Epithelial cell of proximal tubule (primary cell): ENCODE results near the gene DCST2. TPM values are rescaled to one million over a fixed set of nuclear protein-coding genes. Genes with fewer than 3 reads are reported as not detected.

Experiments
- DNase-seq: peaks from one replicate; pipeline ENCODE4 v3.0.0-alpha.2; 2011; ENCODE audit warnings: low read depth
- H3K4me3 ChIP-seq: 2 replicates; pipeline ENCODE4 v1.5.1; 2011; ENCODE audit warnings: low read depth, mild to moderate bottlenecking, low read length
- total RNA-seq: library from RNA; depleted of rRNA; stranded (reverse); fragments of >200 nt; gene quantifications from 2 replicates; pipeline ENCODE4 v1.2.3, GENCODE V29; 2015
- TF ChIP-seq, protein P1 (sequence below): conservative IDR thresholded peaks from 2 replicates; pipeline ENCODE4 v1.5.1; 2012; ENCODE audit warnings: low read depth, mild to moderate bottlenecking, low read length

DCST2 gene
- total RNA-seq, 1 donor from 2014 or later: 0.12 TPM

DNA sequence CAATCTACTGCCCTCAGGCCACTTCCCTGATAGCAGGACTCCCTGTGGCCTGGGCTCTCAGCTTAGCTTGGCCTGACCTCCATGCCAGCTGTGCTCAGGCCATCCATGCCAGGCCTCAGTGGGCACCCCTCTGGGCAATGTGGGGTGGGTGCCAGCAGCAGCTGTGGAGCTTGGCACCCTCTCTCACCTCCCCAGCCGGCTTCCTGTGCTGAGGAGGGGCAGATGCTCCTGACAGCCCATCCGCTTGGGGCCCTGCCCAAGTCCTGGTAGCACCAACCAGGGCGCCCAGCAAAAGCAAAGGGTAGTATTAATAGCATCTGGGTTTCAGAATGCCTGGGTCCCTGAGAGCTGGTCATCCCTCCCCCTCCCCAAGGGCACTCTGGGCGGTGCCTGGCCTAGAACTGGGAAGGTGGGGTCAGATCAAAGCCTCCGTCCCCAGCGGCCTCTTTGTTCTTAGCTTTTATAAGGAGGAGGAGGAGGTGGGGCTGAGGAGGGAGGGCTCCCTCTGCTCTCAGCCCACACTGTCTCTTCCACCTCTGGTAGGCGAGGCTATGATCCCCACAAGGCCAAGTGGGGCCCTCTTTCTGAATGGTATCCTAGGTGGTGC lies 36.1 kb upstream of the DCST2 start:
- TF ChIP-seq, protein P1, sequence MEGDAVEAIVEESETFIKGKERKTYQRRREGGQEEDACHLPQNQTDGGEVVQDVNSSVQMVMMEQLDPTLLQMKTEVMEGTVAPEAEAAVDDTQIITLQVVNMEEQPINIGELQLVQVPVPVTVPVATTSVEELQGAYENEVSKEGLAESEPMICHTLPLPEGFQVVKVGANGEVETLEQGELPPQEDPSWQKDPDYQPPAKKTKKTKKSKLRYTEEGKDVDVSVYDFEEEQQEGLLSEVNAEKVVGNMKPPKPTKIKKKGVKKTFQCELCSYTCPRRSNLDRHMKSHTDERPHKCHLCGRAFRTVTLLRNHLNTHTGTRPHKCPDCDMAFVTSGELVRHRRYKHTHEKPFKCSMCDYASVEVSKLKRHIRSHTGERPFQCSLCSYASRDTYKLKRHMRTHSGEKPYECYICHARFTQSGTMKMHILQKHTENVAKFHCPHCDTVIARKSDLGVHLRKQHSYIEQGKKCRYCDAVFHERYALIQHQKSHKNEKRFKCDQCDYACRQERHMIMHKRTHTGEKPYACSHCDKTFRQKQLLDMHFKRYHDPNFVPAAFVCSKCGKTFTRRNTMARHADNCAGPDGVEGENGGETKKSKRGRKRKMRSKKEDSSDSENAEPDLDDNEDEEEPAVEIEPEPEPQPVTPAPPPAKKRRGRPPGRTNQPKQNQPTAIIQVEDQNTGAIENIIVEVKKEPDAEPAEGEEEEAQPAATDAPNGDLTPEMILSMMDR: no peak
- no peak for DNase-seq

GRCh38 chr1:155068599-155068998 lies 35.0 kb upstream of the DCST2 start:
- DNase-seq: no peak
- no peak overlapping the region for H3K4me3 ChIP-seq
- TF ChIP-seq, protein P1: no peak

More for the DNA sequence above, 36.1 kb upstream of the DCST2 start:
- H3K4me3 ChIP-seq: no peak overlapping the region

- no peak overlapping the region for H3K4me3 ChIP-seq
- DNase-seq: no peak
- TF ChIP-seq, protein P1: no peak
Observed at GRCh38 chr1:155066777-155067176, 33.2 kb upstream of the DCST2 start.

GRCh38 chr1:155064832-155065429 lies 31.4 kb upstream of the DCST2 start:
- TF ChIP-seq, protein P1: no peak
- DNase-seq: no peak
- no peak overlapping the region for H3K4me3 ChIP-seq

DNA sequence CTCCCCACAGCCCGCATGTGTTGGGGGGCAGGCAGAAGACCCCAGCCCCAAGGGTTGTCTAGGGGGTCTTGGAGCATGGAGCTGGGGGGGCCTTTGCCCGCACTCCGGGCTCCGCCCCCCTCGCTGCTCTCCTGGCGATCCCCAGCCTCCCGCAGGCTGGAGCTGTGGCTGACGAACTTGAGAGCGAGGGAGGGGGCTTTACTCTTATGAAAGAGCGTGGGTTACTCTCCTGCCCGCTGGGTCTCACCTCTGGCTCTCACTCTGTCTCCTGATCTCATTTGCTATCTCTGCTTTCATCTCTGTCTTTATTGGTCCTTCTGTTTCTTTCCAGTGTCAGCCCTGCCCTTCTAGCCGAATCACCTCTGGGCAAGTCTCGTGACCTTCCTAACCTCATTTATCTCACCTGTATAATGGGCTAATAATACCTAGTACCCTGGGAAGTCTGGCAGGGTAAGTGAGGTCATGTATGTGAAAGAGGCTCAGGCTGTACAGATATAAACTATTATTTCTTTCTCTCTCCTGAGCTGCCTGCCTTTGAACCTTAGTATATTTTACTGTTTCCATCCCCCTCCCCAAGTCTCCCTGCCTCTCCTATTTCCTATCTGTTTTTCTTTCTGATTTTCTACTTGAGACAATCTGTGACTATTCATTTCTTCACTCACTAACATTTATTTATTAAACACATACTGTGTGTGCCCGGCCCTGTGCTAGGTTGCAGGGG lies 30.7 kb upstream of the DCST2 start:
- TF ChIP-seq, protein P1: no peak
- peak overlapping the region; percentile 93 for H3K4me3 ChIP-seq
- DNase-seq: no peak

DNA sequence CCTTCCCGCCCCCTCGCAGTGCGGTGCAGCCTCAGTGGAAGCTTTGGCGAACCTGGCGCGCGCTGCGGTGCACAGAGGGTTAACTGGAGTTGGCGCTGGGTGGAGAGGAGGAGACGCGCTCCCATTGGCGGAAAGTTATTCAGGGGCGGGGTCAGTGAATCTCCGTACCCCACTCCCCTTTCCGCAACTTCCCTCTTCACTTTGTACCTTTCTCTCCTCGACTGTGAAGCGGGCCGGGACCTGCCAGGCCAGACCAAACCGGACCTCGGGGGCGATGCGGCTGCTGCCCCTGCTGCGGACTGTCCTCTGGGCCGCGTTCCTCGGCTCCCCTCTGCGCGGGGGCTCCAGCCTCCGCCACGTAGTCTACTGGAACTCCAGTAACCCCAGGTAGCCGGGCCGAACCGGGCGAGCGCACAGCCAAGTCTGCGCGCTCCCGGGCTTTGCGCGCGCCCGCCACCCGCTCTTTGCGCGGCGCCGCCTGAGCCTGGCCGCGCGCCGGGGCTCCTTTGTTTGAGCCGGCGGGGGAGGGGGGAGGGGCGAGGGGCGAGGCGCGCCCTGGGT lies 30.0 kb upstream of the DCST2 start, which contains the start of gene EFNA4:
TSS of gene EFNA4 (plus strand) at position 191 of the 561 bp plus-strand sequence. CDS start at position 275, 84 bp downstream.
- H3K4me3 ChIP-seq: peak within 1 kb of the TSS; percentile 93
- DNase-seq: peak; percentile 27
- TF ChIP-seq, protein P1: no peak
